ENCODE measurements around the gene ELL3. TPM values are rescaled to one million over a fixed set of nuclear protein-coding genes. Genes with fewer than 3 reads are reported as not detected.
"Not testable (repeated sequence)": the region's sequence is repeated elsewhere in the genome, so short reads cannot be mapped to it uniquely, and the experiment has no call there.

ELL3 gene
- total RNA-seq, 1 experiment from 2014 or later, result 3.9 TPM

DNA sequence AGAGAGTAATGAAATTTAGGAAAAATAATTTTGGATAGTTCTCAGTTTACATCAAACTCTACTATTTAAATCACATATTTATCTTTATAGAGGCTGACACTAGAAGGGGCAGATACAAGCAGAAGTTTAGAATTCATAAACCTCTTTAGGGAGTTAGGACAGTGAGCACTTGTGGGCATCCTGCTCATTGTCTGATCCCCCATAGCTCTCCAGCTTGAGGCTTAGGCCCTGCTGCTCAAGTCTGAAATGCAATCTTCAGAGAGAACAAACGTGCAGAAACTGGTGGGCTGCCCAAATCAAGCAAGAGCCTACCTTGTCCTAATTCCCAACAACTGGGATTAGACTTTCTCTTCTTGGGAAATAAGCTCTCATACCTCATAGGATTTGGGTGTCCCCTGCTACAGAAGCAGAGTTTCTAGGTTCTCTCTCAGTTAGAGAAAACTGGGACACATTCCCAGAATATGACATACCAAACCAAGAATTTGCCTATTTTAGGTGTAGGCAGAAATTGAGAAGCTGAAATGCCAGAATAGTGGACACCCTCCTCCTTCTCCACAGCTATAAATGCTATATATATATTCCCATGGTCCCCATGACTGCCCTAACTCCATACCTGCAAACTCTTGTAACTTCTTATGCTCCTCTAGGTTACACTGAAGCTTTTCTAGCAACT, 48.6 kb downstream of the ELL3 start:
- not testable (repeated sequence) for DNase-seq (ENCODE audit: extremely low read depth, low read depth)

DNA sequence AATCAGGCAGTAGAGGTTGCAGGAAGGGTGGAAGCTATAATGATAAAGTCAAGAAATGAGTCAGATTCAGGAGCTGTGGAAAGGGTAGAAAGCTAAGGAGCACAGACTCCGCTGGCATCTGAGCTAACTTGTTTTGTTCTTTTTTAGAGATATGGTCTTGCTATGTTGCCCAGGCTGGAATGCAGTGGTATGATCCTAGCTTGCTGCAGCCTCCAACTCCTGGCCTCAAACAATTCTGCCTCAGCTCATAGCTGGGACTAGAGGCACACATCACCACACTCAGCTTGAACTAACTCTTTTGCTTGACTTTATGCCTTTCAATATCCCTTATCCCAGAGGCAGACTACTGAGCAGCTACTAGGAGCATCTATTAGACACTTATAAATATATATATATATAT, 50.5 kb downstream of the ELL3 start:
- not testable (repeated sequence) for DNase-seq (ENCODE audit: extremely low read depth, low read depth)

DNA sequence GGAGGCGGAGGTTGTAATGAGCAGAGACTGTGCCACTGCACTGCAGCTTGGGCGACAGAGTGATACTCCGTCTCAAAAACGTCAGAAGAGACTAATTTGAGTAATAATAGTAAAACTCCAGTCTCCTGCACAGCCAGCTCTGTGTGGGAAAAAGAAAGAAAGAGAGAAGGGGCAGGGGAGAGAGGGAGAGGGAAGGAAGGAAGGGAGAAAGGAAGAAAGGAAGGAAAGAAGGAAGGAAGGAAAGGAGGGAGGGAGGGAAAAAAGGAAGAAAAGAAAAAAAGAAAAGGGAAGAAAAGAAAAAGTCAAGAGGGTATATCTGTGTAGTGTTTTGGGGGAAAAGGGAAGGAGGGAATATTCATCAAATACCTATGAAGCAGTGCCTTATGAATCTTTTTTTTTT, 53.6 kb downstream of the ELL3 start:
- DNase-seq (ENCODE audit: extremely low read depth, low read depth), result no peak

Small RNA genes within 50 kb of the gene (small RNA-seq; reads per million reads assigned to genes)
- 0 reads per million in 2 experiments for gene MIR1282
- 0 reads per million in 2 experiments for gene RNU6-354P

Other genes starting within 250 kb of the ELL3 start
- gene PPIP5K1, start 186.8 kb downstream of the ELL3 start, total RNA-seq (2014; rRNA removed; shearing (Covaris generic)), result 10.7 and 12.7 TPM in 2 replicates
- 1.5 and 2.4 TPM in 2 replicates for gene CKMT1B, start 182.9 kb downstream of the ELL3 start, total RNA-seq (2014; rRNA removed; shearing (Covaris generic))
- gene STRC, start 158.2 kb downstream of the ELL3 start, total RNA-seq (2014; rRNA removed; shearing (Covaris generic)), result 0.17 and 0.22 TPM in 2 replicates
- gene CATSPER2, start 128.1 kb downstream of the ELL3 start, total RNA-seq (2014; rRNA removed; shearing (Covaris generic)), result 1.5 TPM in 2 replicates
- gene CKMT1A, start 83.1 kb downstream of the ELL3 start, total RNA-seq (2014; rRNA removed; shearing (Covaris generic)), result 1.2 TPM in 2 replicates
- gene PDIA3, start 30.5 kb downstream of the ELL3 start, total RNA-seq (2014; rRNA removed; shearing (Covaris generic)), result 290 and 370 TPM in 2 replicates
- 304 and 355 TPM in 2 replicates for gene SERF2, start 15.4 kb upstream of the ELL3 start, total RNA-seq (2014; rRNA removed; shearing (Covaris generic))
- 0.12 TPM in 1 of 2 replicates, not detected in the other for gene SERINC4, start 23.3 kb upstream of the ELL3 start, total RNA-seq (2014; rRNA removed; shearing (Covaris generic))
- gene HYPK, start 23.6 kb upstream of the ELL3 start, total RNA-seq (2014; rRNA removed; shearing (Covaris generic)), result 10.5 and 15.4 TPM in 2 replicates
- 25.8 and 28.6 TPM in 2 replicates for gene MFAP1, start 47.7 kb upstream of the ELL3 start, total RNA-seq (2014; rRNA removed; shearing (Covaris generic))
- gene WDR76, start 50.0 kb upstream of the ELL3 start, total RNA-seq (2014; rRNA removed; shearing (Covaris generic)), result 18.9 and 20.8 TPM in 2 replicates

Data from NCI-H460 (cell line).